ENCODE results near the gene TRIO. TPM values are rescaled to one million over a fixed set of nuclear protein-coding genes. Genes with fewer than 3 reads are reported as not detected.
A peak's percentile ranks its signal among the peaks of the same experiment; 100 is the strongest.

The TRIO gene
- total RNA-seq, 1 experiment from 2014 or later: 144 TPM

DNA sequence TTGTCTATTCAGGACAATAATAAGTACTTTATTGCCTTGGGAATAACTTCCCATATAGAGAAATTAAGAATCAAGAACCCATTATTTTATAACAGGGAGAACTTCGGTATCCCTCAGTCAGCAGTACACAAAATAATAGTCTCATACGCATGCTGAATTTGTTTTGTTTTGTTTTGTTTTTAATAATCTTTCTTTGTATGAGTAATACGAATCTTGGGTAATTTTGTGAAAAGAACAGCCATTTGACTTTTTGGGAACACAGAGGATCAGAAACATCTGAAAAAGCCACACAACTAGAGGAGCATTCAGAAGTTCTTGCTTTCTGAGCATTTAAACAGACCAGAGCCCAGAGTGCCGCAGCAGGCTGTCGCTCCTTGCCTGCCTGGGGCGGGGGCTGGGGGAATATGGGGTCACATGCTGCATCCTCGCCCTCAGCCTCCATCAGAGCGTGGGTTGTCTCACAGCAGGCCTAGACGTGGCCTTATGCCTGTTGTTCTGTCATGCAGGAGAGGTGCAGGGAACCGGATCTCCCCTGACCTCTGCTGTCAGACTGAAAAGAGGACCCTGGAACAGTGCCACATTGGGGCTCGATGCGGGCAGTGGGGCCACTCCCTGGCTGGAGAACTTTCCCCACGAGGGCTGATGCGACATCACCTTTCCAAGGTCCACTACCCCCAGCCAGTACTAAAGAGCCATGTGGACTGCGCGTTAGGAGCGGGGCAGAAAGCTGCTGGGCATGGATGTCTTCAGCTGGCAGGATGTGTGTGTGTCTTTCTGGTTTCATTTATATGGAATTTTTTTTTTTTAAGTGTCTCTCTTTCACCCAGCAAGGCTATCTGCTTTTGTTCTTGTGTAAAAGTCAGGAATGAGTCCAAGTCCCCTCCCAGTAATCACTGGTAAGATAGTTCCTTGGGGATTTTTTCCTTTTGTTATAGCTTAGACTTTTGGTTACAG lies 305.1 kb downstream of the TRIO start:
- peak; percentile 62 for DNase-seq (ENCODE audit: low read depth)

DNA sequence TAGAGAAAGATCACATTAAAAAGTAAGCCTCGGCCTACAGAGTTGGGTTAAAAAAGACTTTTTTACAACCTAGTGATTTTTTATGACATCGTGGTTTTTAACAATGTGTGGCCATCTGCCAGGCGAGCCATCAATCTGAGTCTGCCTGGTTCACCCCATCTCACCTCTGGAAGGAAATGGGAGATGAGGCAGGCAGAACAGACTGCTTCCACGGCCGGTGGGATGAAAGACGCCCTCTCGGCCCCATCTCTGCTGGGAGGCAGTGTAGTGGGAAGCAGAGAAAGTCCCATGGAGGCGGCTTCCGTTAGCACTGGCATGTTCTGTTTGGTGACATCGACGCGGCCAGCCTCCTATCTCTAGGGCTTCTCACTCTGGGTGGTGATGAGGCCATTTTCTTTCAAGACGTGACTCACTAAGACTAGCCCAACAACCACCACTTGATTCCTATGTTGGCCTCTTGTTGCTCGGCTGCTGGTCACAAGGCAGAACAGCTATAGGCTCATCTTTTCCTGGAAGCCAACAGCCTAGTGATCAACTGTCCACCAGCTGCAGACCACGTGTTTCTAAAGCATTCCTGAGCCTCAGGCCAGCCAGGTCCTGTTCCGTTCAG lies 306.0 kb downstream of the TRIO start:
- DNase-seq (ENCODE audit: low read depth): peak; percentile 98

DNA sequence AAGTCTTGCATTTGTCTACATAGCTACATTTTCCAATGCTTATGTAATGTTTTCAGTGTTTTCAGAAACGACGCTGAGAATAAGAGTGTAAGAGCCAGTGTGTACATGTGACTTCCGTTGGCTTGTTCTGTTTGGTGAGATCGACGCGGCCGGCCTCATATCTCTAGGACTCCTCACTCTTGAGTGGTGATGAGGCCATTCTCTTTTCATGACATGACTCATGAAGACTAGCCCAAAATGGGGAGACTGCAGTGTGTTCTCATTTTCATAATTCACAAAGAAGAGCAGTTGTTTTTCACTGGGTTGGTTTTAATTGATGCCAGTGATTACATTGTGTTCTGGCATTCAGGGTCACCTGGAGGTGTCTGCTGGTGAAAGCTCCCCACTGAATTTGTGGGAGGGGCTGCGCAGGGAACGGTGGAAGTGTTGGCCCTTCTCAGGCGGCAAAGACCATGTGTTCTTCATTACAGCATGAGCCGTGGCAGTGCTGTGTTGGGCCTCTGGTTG lies 306.9 kb downstream of the TRIO start:
- DNase-seq (ENCODE audit: low read depth): peak; percentile 31

DNA sequence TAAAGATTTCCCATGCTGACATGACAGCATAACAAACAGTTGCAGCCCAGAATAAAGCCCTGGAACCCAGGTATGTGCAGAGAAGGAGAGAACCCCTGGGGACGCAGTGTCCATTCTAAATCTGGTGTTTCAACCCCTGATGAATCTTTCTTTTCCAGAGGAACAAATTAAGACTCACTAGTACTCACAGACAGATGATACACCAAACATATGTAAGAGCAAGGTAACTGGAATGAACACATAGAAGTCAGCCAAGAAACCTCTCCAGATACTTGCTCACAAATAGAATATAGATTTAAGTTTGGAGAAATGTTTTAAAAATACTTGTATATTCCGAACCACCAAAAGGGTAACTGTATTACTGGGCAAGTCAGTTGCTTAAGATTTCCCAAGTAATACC lies 307.6 kb downstream of the TRIO start:
- no peak for DNase-seq (ENCODE audit: low read depth)

DNA sequence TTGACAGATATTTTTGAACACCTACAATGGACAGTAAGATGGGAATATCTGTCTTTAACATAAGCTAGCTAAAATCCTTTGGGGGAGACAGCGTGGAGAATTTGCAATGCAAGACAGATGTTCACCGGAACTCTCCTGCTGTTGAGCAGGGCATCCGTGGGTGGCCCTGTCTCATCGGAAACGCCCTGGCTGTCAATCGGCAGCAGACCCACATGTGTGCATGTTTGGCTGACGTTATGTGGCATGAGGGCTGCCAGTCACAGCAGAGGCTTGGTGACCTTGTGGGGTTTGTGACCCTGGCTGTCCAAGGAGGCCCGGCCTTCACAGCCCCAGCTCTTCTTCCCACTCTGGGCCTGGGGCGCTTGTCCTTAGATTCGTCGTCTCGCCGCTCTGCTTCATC lies 308.7 kb downstream of the TRIO start:
- no peak for DNase-seq (ENCODE audit: low read depth)

DNA sequence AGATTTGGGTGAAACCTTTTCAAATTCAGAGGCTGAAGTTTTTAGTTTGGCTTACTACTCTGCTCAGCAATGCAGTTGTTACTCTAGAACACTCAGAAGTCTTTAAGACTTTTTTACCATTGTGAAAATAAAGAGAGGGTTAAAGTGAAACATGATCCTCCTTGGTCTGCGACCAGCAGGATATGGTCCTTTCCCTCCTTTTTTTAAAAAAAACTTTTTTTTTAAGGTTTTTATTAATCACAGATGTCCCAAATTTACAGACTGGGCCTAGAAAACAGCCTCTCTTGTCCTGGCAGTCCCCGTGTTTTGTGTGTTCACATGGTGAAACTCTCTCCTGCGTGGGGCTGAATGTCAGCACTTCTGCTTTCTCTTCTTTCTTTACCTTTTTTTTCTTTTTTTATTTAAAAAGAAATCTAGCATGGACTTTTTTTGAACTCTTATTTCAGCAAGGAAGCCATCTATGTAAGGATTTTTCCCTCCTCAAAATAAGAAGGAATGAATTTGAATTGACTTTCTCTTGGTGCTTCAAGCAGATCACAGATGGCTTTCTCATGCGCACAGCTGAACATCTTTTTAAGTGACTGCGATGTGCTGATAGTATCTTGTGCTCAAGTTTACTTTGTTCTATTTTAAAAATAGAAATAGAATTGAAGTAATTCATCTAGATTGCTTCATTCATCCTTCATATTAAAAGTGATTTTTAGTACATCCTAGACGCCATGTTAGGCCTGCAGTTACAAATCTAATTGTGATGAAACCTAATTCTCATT lies 309.7 kb downstream of the TRIO start:
- DNase-seq (ENCODE audit: low read depth): no peak

DNA sequence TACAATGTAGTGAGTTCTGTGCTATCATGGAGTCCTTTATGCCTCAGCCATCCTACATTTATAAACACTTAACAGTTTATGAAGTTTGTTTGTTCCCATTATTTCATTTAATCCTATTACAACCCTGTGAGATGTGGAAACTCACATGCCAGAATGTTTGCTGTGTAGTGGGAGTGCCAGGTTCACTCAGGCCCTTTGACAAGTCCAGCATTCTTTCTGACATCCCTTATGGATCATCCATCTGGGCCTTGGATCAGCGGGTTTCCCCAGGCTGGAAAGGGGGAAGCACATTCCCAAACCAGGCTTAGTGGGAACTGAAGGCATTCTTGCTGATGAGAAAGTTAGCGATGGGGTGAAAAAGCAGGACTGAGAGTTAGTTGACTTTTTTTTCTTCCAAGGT lies 310.3 kb downstream of the TRIO start:
- no peak for DNase-seq (ENCODE audit: low read depth)

DNA sequence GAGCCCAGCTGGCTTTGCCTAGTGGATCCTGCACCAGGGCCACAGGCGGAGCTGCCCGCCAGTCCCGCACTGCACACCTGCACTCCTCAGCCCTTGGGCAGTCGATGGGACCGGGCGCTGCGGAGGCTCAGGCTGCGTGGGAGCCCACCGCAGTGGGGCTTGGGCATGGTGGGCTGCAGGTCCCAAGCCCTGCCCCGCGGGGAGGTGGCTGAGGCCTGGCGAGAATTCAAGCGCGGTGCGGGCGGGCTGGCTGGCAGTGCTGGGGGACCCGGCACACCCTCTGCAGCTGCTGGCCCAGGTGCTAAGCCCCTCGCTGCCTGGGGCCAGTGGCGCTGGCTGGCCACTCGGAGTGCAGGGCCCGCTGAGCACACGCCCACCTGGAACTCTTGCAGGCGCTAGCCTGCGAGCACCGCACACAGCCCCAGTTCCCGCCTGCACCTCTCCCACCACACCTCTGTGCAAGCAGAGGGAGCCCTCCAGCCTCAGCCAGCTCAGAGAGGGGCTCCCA lies 312.7 kb downstream of the TRIO start:
- DNase-seq (ENCODE audit: low read depth): no peak

DNA sequence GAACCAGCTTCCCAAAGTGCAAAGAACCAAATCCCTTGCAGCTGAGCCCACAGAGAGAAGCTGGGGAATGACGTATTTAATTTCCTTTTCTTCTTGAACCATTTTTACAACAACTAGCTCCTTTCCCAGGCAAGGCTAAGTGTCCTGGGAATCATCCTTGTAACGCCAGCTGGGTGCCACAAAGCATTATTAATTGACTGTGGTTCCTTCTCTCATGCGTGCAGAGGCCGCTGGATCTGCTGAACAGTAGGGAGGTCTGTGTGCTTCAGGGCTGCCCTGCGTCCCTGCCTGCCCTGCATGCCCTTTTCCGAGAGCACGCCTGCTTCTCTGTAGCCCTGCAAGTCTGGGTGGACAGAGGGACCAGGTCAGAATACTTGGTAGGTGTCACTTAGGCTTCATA lies 314.3 kb downstream of the TRIO start:
- no peak for DNase-seq (ENCODE audit: low read depth)

DNA sequence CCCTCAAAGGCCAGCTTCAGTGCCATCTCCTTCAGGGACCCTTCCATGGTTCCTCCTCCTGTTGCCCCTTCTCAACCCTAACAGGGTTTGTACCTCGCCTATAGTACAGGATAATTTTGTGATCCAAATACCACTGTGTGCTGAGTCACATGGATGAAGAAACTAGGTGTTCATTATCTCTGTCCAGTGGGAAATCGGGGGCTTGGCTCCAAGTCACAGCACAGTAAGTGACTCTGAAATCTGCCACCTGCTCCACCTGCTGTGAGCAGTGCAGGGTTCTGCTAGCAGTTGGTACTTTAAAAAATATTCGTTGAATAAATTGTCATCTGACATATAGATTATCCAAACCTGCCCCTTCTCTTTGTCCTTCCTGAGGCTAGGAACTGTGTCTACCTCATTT lies 315.3 kb downstream of the TRIO start:
- no peak for DNase-seq (ENCODE audit: low read depth)

DNA sequence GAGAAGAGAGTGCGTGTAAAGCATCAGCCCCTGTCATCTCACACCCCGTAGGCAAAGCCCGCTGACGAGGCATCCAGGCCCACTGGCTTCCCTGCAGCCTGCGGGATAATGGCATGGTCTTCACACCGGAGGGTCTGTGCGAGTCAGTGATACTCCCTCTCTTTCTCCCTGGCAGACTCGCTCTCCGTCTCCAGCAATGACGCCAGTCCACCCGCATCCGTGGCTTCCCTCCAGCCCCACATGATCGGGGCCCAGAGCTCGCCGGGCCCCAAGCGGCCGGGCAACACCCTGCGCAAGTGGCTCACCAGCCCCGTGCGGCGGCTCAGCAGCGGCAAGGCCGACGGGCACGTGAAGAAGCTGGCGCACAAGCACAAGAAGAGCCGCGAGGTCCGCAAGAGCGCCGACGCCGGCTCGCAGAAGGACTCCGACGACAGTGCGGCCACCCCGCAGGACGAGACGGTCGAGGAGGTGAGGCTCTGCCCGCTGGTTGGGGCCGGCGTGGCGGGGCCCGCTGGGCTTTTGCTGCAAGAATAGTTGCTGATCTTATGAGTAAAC lies 317.8 kb downstream of the TRIO start:
- no peak for DNase-seq (ENCODE audit: low read depth)

DNA sequence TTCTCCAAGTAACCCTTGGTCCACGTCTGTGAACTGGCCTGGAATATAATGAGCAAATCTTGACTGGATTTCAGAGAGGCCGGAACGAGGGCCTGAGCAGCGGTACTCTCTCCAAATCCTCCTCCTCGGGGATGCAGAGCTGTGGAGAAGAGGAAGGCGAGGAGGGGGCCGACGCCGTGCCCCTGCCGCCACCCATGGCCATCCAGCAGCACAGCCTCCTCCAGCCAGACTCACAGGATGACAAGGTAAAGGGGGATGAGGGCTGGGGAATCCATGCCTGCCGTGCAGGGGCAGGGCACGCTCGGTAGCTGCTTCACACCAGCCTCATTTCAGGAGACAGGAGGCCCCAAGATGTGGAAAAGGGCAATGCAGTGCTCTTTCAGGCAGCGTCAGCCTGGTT lies 319.5 kb downstream of the TRIO start:
- DNase-seq (ENCODE audit: low read depth): no peak

DNA sequence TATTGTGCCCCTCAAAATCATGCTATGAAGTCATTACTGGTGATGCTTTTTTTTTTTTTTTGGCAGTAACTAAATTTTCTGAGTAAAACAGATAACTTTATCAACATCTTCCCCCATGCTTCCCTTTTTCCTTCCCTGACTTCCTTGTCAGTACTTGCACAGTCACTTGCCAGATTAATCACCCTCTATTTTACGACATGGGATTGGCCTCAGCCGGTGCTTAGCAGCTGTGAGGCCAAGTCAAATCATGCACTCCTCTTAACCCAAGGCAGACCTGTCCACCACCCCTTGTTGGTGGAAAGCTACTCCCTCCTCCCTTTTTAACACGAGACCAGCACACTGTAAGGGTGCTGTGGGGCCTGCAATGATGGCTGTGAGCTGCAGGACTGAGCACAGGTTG lies 320.5 kb downstream of the TRIO start:
- peak; percentile 58 for DNase-seq (ENCODE audit: low read depth)

DNA sequence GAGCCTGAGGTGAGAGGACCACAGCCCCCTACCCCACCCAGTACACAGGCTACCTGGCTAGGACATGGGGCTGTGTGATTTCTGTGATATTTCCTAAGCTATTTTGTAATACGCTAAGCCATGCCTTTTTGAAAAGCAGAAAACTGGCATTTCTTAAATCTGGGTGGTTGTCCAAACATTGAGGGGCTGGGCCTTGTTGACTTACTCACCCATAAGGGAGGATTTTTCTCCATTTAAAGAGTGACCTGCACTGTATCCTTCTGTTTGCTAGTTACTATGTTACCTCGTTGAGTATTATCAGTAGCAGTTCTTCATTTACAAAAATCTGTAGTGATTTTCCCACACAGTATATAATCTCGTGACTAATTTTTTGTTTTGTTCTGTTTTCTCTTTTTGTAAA lies 321.0 kb downstream of the TRIO start:
- DNase-seq (ENCODE audit: low read depth): no peak

DNA sequence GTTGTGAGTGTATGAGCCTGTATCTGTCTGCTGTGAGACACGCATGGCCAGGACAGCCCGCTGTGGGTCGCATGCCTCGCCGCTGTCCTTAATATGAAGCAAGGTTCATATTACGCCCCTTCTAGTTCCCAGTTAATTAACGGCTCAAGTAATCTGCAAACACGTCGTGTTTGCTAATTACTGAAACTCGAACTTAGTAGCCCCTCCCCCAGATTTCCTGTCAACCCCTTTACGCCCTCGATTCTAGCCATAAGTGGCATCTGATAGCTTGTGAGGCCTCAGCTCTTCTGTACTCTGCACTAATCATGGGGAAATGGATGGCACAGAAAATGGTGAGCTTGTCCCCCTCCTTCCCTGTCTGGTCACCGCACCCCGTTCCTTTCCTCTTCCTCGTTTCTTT lies 321.5 kb downstream of the TRIO start:
- DNase-seq (ENCODE audit: low read depth): no peak

DNA sequence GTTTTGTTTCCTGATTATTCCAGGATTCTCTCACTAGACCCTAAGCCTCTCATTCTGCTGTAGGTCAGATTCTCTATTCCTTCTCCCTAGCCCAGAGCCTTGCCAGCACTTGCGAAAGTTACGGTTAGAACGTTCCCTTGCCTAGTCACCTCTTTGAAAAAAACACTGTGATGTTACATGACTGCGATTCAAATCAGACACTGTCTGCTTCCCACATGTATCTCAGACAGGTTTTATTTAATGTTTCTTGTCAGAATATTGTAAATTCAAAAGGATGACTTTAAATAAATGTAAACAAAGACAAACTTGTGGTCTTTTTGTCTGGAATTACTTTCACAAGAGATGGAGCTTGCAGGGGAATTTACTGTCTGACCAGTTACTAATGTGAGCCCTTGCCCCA lies 322.0 kb downstream of the TRIO start:
- no peak for DNase-seq (ENCODE audit: low read depth)

DNA sequence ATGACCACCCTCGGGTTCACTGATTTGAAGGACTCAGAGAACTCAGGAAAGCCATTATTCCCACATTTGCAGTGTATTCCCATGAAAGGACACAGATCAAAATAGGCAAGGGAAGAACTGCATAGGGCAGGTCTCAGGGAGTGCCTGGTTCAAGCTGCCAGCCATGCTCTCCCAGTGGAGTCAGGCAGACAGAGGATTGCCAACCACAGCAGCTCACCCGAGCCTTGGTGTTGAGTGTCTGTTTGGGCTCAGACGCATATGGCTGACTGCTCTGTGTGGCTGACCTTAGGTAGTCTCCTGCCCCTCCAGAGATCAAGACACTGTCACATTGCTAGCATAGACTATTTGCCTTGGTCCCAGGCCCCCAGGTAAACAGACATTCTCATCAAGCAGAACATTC lies 322.6 kb downstream of the TRIO start:
- no peak for DNase-seq (ENCODE audit: low read depth)

DNA sequence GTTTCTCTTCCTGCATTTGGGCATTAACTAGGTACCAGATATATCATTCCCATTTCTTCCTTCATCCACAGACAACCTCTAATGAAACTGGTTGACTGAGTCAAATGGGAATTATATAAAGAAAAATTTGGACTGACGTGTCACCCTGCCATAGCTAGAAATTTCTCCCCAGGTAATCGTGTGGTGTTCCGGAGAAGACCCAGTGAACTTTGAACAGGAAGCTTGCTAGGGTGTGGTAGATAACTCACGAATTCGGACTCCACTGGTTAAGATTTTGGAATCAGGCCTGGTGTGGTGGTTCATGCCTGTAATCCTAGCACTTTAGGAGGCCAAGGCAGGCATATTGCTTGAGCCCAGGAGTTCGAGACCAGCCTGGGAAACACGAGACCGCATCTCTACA lies 324.1 kb downstream of the TRIO start:
- no peak for DNase-seq (ENCODE audit: low read depth)

DNA sequence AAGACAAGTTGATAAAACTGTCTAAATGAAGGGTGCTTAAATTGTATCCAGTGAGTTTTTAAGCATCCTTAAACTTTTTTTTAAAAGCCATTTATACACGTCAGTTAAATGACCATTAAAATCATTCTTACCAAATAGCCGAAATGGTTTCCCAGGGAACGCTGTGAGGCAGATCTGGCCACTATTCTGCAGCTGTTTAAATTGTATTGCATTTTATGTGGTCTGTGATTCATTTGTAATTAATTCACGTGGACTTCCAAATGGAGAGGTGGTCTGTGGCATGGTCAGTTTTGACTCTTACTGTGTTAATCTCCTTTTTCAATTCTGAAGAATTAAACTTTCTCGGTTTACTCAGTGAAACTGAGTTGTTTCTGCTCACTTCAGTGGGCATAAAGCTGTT lies 324.7 kb downstream of the TRIO start:
- DNase-seq (ENCODE audit: low read depth): no peak

DNA sequence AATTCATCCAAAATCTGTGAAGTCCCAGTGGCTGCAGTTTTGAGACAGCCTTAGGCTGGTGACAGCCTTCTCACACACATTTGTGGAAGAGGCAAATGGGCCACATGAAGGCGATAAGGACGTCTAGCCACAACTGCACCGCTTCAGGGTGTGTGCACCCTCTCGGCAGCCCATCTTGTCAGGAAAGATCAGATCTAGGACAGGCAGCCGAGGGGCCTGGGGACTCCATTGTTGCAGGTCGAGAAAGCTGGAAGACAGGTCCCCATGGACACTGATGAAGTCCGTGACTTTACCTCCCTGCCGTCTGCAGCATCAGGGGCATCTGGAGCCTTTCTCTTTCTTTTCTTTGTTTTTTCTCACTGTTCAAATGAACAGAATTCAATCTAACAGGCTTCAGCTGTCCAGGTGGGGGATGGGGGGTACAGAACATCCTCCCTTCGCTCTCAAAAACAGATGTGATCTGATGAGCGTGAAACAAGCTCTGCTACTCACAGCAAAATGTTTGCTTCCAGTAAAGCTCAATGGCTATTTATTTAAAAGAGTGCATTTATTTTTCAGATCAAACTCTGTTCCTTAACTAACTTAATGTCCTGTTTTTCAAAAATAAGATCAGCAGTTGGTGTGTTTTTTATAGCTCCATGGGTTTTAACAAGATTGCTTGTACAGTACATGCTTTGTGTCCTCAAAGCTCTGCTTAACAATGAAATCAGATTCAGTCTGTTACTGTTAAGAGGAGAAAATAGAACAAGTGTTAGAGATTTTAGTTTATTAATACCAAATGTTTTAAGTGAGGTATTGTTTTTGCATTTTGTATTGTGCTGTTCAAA lies 326.6 kb downstream of the TRIO start:
- DNase-seq (ENCODE audit: low read depth): no peak

DNA sequence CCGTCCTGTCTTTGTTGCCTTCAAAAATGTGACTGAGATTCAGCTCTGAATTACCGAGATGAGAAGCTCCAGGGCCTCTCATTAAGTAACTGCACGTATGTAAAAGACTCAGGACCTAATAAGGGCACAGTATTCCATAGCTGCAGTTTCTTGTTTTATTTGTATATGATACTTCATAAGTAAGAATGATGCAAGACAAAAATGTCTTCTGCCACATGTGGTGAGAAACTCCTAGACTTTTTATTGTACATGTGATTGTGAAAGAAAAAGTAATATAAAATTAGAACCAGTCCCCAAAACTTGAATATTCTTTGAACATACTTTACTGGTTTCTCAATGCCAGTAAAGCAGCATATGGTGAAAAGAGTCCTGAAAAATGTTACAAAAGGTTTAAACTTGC lies 328.4 kb downstream of the TRIO start:
- DNase-seq (ENCODE audit: low read depth): no peak
